Muscle of leg (tissue), 11 donors: Measurements from ENCODE around the gene CSNK1D. TPM values are rescaled to one million over a fixed set of nuclear protein-coding genes. Genes with fewer than 3 reads are reported as not detected.

Source experiments
- DNase-seq: peaks from one replicate; pipeline ENCODE4 v3.0.0; 2013
- H3K27ac ChIP-seq: one replicate; pipeline ENCODE4 v1.5.1; 2013; ENCODE audit warnings: mild to moderate bottlenecking, low read length, control low read depth
- H3K27me3 ChIP-seq: one replicate; pipeline ENCODE4 v1.6.1; 2013; ENCODE audit warnings: low read length; ENCODE audit not compliant: control insufficient read depth, insufficient read depth
- H3K36me3 ChIP-seq: one replicate; pipeline ENCODE4 v1.6.1; 2013; ENCODE audit warnings: low read length; ENCODE audit not compliant: control insufficient read depth, insufficient read depth
- H3K4me1 ChIP-seq: one replicate; pipeline ENCODE4 v1.6.1; 2013; ENCODE audit warnings: low read length; ENCODE audit not compliant: control insufficient read depth, insufficient read depth
- H3K4me3 ChIP-seq: one replicate; pipeline ENCODE4 v1.5.1; 2013; ENCODE audit warnings: low read length, control low read depth
- H3K9me3 ChIP-seq: replicated peaks from 2 replicates; pipeline ENCODE4 v1.6.1; 2013; ENCODE audit warnings: low read depth, low read length; ENCODE audit not compliant: control insufficient read depth
- WGBS: methylation state at CpG from one replicate; pipeline ENCODE4 v1.1.5; 2013; ENCODE audit warnings: missing lambda C conversion rate; ENCODE audit not compliant: insufficient coverage; 5-methylcytosine and 5-hydroxymethylcytosine counted together
- polyA plus RNA-seq, 8 donors: library from polyadenylated mRNA; unstranded; fragments of 120-200 nt; gene quantifications; one replicate each; pipeline versions ENCODE4 v1.2.1 to v1.2.3, GENCODE V29; 2013; ENCODE audit warnings: inconsistent platforms in 1 of 8, low replicate concordance in 1 of 8; ENCODE audit not compliant: insufficient read length in 8 of 8, insufficient read depth in 1 of 8
- total RNA-seq: library from RNA; stranded (reverse); fragments of 120-200 nt; gene quantifications from one replicate; pipeline ENCODE4 v1.2.4, GENCODE V29; 2013

CSNK1D gene
- total and polyA plus RNA-seq, 9 donors, result 15.0 to 82.2 (median 71.8) TPM

DNA sequence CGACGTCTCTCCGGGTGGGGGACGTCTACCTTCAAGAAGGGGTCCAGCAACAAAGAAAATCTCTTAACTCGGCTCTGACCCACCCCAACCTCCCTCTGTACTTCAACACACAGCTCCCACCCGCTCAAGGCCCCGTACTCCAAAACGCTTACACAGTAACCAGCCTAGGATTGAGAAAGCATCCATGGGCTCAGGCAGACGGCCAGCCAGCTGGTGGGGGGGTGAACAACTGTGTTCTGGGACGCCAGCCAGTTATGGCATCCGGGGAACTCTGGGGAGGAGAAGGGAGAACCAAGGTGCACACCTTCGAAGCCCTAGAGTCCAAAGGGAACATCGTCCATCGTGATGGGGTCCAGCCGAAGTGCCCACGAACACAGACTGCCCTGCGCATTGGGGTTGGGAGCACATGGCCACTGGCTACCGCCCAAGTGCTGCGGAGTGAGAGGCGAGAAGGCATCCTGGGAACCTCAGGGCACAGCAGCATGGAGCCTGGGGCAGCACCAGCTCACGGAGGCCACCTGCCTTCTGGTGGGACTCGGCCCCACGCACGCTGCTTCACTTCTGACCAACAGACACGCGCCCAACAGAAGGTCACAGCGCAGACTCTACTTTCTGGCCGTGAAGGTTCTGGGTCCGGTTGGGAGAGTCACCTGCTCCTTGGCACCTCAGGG is 30.4 kb downstream of the CSNK1D start:
- H3K27ac ChIP-seq, result peak overlapping the region; percentile 48
- DNase-seq, result peak; percentile 82
- H3K9me3 ChIP-seq, result no peaks in the 10 kb centered on the region
- 67% methylated on average over 25 of the region's 29 CpGs for WGBS
- H3K36me3 ChIP-seq, result peaks cover 62% of the 10 kb centered on the region
- no peaks in the 10 kb centered on the region for H3K27me3 ChIP-seq
- H3K4me3 ChIP-seq, result no peak overlapping the region
- peaks cover 66% of the 10 kb centered on the region for H3K4me1 ChIP-seq

DNA sequence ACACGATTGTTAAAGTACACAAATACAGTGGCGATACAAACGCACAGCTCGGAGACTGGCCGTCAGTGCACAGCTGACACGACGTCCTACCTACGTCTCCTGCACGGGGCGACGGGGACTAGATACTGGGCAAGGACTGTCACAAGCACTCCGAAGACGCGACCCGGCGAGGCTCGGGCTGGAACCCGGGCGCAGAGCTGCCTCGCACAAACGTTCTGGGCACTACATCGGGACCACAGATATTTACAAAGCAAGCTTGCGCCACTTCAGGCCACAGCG is 30.9 kb downstream of the CSNK1D start:
- WGBS, result 86% methylated on average over 18 of the region's 24 CpGs
- Histone ChIP-seq H3K4me3 (no peak overlapping the region), H3K9me3 (no peaks in the 10 kb centered on the region), H3K27me3 (no peaks in the 10 kb centered on the region), H3K36me3 (peaks cover 62% of the 10 kb centered on the region), H3K4me1 (peaks cover 71% of the 10 kb centered on the region), H3K27ac (peak overlapping the region; percentile 48)
- DNase-seq, result no peak

DNA sequence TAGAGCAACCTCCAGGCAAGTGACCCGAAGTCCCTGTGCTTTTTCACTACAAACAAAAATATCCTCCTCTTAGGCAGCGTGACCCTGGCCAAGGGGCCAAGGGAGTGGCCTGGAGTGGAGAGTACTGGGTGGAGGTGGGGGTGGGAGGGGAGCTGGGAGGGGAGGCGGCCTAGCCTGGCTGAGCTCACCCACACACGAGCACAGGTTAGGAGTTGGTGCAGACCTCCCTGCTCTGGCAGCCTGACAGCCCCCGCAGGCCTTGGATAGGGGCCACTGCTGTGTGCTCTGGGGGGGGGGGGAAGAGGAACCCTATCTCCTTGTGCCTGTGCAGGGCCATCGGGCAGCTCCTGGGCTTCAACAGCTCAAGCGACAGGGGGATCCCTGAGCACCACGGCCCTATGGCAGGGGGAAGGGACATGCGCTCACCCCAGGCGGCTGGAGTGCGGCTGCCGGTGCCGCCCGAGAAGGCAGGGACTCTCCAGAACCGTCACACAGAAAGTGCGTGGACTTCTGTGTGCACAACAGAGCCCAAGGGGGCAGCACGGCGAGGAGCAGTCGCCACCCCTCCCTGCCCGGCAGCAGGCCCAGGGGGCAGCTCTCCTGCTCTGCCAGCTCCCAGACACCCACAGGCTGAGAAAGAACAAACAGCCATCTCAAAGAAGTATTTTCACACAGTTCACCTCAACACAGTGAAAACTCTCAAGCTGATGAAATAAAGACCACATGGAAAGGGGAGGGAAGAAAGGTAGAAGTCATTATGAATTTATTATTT is 31.4 kb downstream of the CSNK1D start:
- H3K36me3 ChIP-seq, result peaks cover 62% of the 10 kb centered on the region
- no peaks in the 10 kb centered on the region for H3K27me3 ChIP-seq
- 42% methylated on average over 16 of the region's 20 CpGs for WGBS
- peak overlapping the region; percentile 53 for H3K27ac ChIP-seq
- H3K9me3 ChIP-seq, result no peaks in the 10 kb centered on the region
- H3K4me1 ChIP-seq, result peaks cover 72% of the 10 kb centered on the region
- DNase-seq, result no peak
- H3K4me3 ChIP-seq, result no peak overlapping the region

DNA sequence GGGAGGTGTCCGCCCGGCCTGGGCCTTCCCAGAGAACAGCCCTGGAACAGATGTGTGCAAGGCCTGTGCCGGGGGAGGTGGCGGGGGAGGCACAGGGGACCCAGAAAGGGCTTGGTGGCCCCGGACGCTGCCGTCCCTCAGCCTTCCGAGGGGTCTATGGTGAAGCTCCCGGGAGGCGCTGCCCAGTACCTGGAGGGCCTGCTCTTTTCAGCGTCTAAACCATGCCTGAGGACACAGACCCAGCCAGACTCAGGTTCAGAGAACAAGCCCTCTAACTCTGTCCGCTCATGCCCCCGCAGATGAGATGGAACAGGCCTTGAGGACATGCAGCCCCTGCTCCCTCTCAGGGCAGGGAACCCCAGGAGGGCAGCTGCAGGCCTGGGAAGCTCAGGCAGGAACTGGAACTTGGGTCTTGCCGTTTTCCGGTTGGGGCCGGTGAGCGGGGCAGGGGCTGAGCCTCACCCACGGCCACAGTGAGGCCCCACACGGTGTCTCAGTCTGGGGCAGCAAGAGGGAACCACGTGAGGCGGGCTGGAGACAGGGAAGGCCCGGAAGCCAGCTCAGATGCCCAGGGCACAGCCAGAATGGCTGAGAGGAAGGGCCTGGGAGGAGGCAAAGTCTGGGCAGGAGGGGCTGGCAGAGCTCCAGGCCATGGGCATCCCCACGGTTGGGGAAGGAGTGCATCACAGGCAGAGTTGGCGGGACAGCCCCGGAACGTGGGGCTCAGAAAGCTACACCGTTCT is 32.1 kb downstream of the CSNK1D start:
- H3K4me3 ChIP-seq, result no peak overlapping the region
- H3K27me3 ChIP-seq, result no peaks in the 10 kb centered on the region
- WGBS, result 37% methylated on average over 22 of the region's 27 CpGs
- peaks cover 74% of the 10 kb centered on the region for H3K4me1 ChIP-seq
- DNase-seq, result peak; percentile 75
- no peaks in the 10 kb centered on the region for H3K9me3 ChIP-seq
- H3K27ac ChIP-seq, result peak overlapping the region; percentile 53
- H3K36me3 ChIP-seq, result peaks cover 57% of the 10 kb centered on the region

DNA sequence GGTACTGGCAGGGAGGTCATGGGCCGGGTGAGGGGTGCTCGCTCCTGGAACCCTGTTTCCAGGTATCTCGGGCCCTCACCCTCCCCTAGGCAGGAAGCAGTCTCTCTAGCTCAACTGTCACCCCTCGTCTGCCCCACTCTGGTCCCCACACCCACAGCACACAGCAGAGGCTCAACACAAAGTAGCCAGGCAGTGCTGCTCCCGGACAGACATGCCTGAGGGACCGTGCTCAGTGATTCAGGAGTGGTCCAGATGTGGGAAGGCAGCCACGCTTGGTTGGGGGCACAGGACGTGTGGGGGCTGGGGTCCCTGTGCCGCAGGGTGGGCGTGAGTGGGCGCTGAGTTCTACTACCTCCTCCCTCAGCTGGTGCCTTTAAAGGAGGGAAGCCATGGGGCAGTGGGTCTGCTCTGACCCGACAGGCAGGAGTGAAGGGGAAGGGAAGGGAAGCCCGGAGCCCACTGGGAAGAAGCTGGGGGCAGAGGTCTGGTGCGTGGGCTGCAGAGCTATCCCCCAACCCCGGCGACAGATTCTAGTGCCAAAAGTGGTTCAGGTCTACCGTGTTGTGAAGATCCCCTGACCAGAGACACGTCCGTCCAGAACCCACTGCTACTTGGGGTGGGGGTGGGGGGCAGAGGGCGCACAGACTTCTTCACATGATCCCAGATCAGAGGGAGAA is 32.9 kb downstream of the CSNK1D start:
- H3K4me3 ChIP-seq, result no peak overlapping the region
- H3K27me3 ChIP-seq, result no peaks in the 10 kb centered on the region
- DNase-seq, result no peak
- peaks cover 81% of the 10 kb centered on the region for H3K4me1 ChIP-seq
- H3K36me3 ChIP-seq, result peaks cover 51% of the 10 kb centered on the region
- H3K27ac ChIP-seq, result peak overlapping the region; percentile 37
- 53% methylated on average over 8 of the region's 20 CpGs for WGBS
- H3K9me3 ChIP-seq, result no peaks in the 10 kb centered on the region

DNA sequence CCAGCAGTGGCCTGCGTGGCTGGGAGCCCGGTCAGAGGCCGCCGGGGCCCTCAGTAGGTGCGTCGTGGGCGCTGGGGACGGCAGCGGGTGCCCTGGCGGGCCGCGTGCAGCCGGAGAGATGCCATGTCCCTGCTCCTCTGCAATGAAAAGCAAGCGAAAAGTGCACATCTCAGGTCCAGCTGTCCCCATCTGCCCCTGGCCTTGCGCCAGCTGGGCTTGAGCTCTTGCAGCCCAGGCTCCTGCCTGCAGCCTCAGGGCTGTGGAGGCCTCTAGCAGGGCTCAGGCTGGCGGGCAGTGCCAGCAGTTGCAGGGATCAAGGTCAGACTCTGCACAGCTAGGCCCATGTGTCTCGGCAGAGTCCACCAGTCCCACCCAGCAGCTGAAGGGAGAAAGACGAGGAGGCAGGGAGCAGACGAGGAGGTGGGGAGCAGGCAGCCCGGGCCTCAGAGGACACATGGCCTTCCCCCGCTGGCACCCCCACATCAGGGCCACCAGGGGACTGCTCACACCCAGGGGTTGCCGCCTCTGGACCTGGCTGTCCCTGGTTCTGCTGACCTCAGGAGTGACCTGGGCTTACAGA is 33.5 kb downstream of the CSNK1D start:
- 64% methylated on average over 20 of the region's 22 CpGs for WGBS
- Histone ChIP-seq H3K9me3 (no peaks in the 10 kb centered on the region), H3K27me3 (no peaks in the 10 kb centered on the region), H3K4me1 (peaks cover 88% of the 10 kb centered on the region), H3K27ac (peak overlapping the region; percentile 37), H3K36me3 (peaks cover 45% of the 10 kb centered on the region), H3K4me3 (no peak overlapping the region)
- DNase-seq, result peak; percentile 73

DNA sequence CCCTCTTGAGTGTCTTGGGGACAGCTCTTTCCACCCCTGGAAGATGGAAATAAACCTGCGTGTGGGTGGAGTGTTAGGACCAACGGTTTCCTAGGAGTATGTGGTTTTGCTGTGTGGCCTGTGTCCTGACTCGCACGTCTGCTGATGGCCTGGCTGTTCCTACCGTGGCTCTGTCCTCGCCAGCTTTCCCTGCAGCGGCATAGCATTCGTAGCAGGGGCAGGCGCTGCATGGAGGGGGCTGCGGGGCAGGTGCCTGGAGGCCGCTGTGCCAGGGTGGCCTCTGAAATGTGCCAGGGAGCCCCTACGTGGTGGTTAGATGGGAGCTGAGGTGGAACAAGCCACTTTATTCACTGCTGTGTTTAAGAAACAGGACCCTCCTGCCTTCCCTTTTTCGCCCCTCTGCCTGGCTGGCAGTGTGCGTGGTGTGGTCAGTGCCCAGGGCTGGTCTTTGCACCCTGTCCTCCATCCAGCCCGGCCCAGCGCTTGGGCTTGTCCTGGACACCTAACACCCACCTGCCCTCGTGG is 34.0 kb downstream of the CSNK1D start:
- no peak for DNase-seq
- Histone ChIP-seq H3K4me3 (no peak overlapping the region), H3K27me3 (no peaks in the 10 kb centered on the region), H3K4me1 (peaks cover 93% of the 10 kb centered on the region), H3K27ac (no peak overlapping the region), H3K9me3 (no peaks in the 10 kb centered on the region), H3K36me3 (peaks cover 39% of the 10 kb centered on the region)
- 73% methylated on average over 15 of the region's 17 CpGs for WGBS

DNA sequence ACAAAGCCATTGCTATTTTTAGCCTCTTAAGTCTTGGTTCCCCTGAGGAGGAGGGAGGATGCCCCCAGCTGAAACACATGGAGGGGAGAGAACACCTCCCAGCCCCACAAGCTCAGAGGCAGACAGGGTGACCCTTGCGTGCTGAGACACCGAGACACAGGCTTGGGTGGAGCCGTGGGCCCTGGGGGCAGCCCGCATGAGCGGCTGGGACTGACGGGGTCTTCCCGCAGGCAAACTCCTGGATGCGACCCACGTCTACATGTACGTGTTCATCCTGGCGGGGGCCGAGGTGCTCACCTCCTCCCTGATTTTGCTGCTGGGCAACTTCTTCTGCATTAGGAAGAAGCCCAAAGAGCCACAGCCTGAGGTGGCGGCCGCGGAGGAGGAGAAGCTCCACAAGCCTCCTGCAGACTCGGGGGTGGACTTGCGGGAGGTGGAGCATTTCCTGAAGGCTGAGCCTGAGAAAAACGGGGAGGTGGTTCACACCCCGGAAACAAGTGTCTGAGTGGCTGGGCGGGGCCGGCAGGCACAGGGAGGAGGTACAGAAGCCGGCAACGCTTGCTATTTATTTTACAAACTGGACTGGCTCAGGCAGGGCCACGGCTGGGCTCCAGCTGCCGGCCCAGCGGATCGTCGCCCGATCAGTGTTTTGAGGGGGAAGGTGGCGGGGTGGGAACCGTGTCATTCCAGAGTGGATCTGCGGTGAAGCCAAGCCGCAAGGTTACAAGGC is 34.9 kb downstream of the CSNK1D start:
- peak overlapping the region; percentile 15 for H3K27ac ChIP-seq
- H3K4me3 ChIP-seq, result no peak overlapping the region
- H3K9me3 ChIP-seq, result no peaks in the 10 kb centered on the region
- H3K36me3 ChIP-seq, result peaks cover 32% of the 10 kb centered on the region
- H3K27me3 ChIP-seq, result no peaks in the 10 kb centered on the region
- peak; percentile 36 for DNase-seq
- WGBS, result 55% methylated on average over 33 of the region's 33 CpGs
- peaks cover 95% of the 10 kb centered on the region for H3K4me1 ChIP-seq

DNA sequence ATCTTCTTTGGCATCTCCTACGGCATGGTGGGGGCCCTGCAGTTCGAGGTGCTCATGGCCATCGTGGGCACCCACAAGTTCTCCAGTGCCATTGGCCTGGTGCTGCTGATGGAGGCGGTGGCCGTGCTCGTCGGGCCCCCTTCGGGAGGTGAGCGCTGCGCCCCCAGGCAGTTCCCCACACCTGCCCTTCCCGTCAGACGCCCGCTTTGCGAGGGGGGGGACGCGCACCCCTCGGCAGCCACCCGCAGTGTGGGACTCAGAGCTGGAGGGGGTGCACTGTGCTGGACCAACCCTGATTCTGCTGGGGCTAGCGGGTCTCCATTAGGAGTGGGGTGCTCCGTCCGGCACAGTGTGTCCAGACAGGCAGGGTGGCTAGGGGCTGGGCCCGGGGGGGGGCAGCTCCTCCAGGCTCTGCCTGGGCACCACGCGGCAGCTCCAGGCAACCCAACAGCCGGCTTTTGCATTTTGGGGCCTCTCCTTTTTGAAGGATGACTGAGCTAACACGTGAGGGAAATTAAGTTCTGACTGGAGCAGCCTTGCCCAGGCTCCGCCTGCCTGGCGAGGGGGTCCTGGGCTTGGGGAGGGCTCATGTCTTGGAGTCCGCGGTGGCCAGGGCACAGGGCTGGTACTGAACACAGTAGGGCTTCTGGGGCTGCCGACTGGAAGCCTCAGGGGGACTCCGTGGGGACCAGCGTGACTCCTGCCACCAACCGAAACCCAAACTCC is 35.6 kb downstream of the CSNK1D start:
- Histone ChIP-seq H3K9me3 (no peaks in the 10 kb centered on the region), H3K27me3 (no peaks in the 10 kb centered on the region), H3K27ac (no peak overlapping the region), H3K4me3 (no peak overlapping the region), H3K36me3 (peaks cover 24% of the 10 kb centered on the region), H3K4me1 (peaks cover 93% of the 10 kb centered on the region)
- WGBS, result 85% methylated on average over 22 of the region's 34 CpGs
- no peak for DNase-seq
